ENCODE results near the gene CD14. TPM values are rescaled to one million over a fixed set of nuclear protein-coding genes. Genes with fewer than 3 reads are reported as not detected.
"Not testable (repeated sequence)": the region's sequence is repeated elsewhere in the genome, so short reads cannot be mapped to it uniquely, and the experiment has no call there.

The CD14 gene
- total RNA-seq, 1 donor from 2014 or later, result 0.16 TPM

GRCh38 chr5:140672455-140673186, 39.6 kb upstream of the CD14 start:
- Mint-ChIP-seq H3K36me3 (ENCODE audit: low read depth, unreplicated experiment) (peaks cover 29% of the 10 kb centered on the region), H3K4me3 (ENCODE audit: unreplicated experiment) (no peak overlapping the region), H3K27me3 (ENCODE audit: low read depth, unreplicated experiment) (no peaks in the 10 kb centered on the region), H3K9me3 (ENCODE audit: unreplicated experiment) (no peaks in the 10 kb centered on the region), H3K4me1 (ENCODE audit: low read depth, unreplicated experiment) (peaks cover 2% of the 10 kb centered on the region), H3K27ac (ENCODE audit: unreplicated experiment) (no peak overlapping the region)
- DNase-seq (ENCODE audit: low read depth) (no peak), FAIRE-seq (no peak)
- Histone ChIP-seq H3K4me2 (ENCODE audit: low read length) (peak overlapping the region; percentile 5), H3K4me1 (ENCODE audit: insufficient read depth, low read length) (no peaks in the 10 kb centered on the region), H3K79me2 (ENCODE audit: insufficient read depth, low read length) (peaks cover 18% of the 10 kb centered on the region), H3K36me3 (ENCODE audit: insufficient read depth, low read length) (peaks cover 45% of the 10 kb centered on the region), H3K4me3 (ENCODE audit: insufficient read depth, low read depth, low read length) (no peak overlapping the region), H3K9ac (ENCODE audit: low read length) (no peak overlapping the region), H3K27ac (ENCODE audit: low read depth, low read length) (no peak overlapping the region), H2AFZ (ENCODE audit: low read depth, low read length) (no peak overlapping the region), H3K27me3 (ENCODE audit: insufficient read depth, low read length) (no peaks in the 10 kb centered on the region), H4K20me1 (ENCODE audit: insufficient read depth, low read length) (peaks cover 30% of the 10 kb centered on the region), H3K9me3 (ENCODE audit: insufficient read depth, low read depth, low read length) (no peaks in the 10 kb centered on the region)
- TF ChIP-seq CTCF (IDR thresholded peaks at IDR 0.05; ENCODE audit: insufficient read depth, low read depth, low read length) (no peak), EZH2 (IDR thresholded peaks at IDR 0.05; ENCODE audit: insufficient read depth, low read length) (no peak)

GRCh38 chr5:140671472-140672125, 38.6 kb upstream of the CD14 start:
- Histone ChIP-seq H3K9me3 (ENCODE audit: insufficient read depth, low read depth, low read length) (no peaks in the 10 kb centered on the region), H2AFZ (ENCODE audit: low read depth, low read length) (no peak overlapping the region), H3K4me3 (ENCODE audit: insufficient read depth, low read depth, low read length) (no peak overlapping the region), H3K4me1 (ENCODE audit: insufficient read depth, low read length) (no peaks in the 10 kb centered on the region), H3K4me2 (ENCODE audit: low read length) (no peak overlapping the region), H3K79me2 (ENCODE audit: insufficient read depth, low read length) (peaks cover 28% of the 10 kb centered on the region), H3K9ac (ENCODE audit: low read length) (no peak overlapping the region), H3K36me3 (ENCODE audit: insufficient read depth, low read length) (peaks cover 35% of the 10 kb centered on the region), H3K27ac (ENCODE audit: low read depth, low read length) (no peak overlapping the region), H4K20me1 (ENCODE audit: insufficient read depth, low read length) (peaks cover 40% of the 10 kb centered on the region), H3K27me3 (ENCODE audit: insufficient read depth, low read length) (no peaks in the 10 kb centered on the region)
- Mint-ChIP-seq H3K9me3 (ENCODE audit: unreplicated experiment) (no peaks in the 10 kb centered on the region), H3K27ac (ENCODE audit: unreplicated experiment) (no peak overlapping the region), H3K4me3 (ENCODE audit: unreplicated experiment) (no peak overlapping the region), H3K4me1 (ENCODE audit: low read depth, unreplicated experiment) (peaks cover 10% of the 10 kb centered on the region), H3K27me3 (ENCODE audit: low read depth, unreplicated experiment) (no peaks in the 10 kb centered on the region), H3K36me3 (ENCODE audit: low read depth, unreplicated experiment) (peaks cover 29% of the 10 kb centered on the region)
- FAIRE-seq (no peak), DNase-seq (ENCODE audit: low read depth) (no peak)
- TF ChIP-seq CTCF (IDR thresholded peaks at IDR 0.05; ENCODE audit: insufficient read depth, low read depth, low read length), result no peak
- no peak for TF ChIP-seq EZH2 (IDR thresholded peaks at IDR 0.05; ENCODE audit: insufficient read depth, low read length)

GRCh38 chr5:140671035-140671434, 38.1 kb upstream of the CD14 start:
- Histone ChIP-seq H3K36me3 (ENCODE audit: insufficient read depth, low read length) (peaks cover 30% of the 10 kb centered on the region), H3K79me2 (ENCODE audit: insufficient read depth, low read length) (peaks cover 33% of the 10 kb centered on the region), H4K20me1 (ENCODE audit: insufficient read depth, low read length) (peaks cover 43% of the 10 kb centered on the region)
- DNase-seq (ENCODE audit: low read depth); H3K4me2 ChIP-seq (ENCODE audit: low read length); H3K27ac Mint-ChIP-seq (ENCODE audit: unreplicated experiment); FAIRE-seq; H2AFZ ChIP-seq (ENCODE audit: low read depth, low read length); H3K27me3 Mint-ChIP-seq (ENCODE audit: low read depth, unreplicated experiment); H3K9me3 ChIP-seq (ENCODE audit: insufficient read depth, low read depth, low read length); H3K27ac ChIP-seq (ENCODE audit: low read depth, low read length); H3K4me3 ChIP-seq (ENCODE audit: insufficient read depth, low read depth, low read length); H3K9ac ChIP-seq (ENCODE audit: low read length); H3K27me3 ChIP-seq (ENCODE audit: insufficient read depth, low read length); H3K4me1 ChIP-seq (ENCODE audit: insufficient read depth, low read length); H3K9me3 Mint-ChIP-seq (ENCODE audit: unreplicated experiment); H3K4me3 Mint-ChIP-seq (ENCODE audit: unreplicated experiment): not testable (repeated sequence)
- Mint-ChIP-seq H3K36me3 (ENCODE audit: low read depth, unreplicated experiment) (peaks cover 29% of the 10 kb centered on the region), H3K4me1 (ENCODE audit: low read depth, unreplicated experiment) (peaks cover 14% of the 10 kb centered on the region)
